Measurements from ENCODE around the gene PLEKHA8.
"Not testable (repeated sequence)": the region's sequence is repeated elsewhere in the genome, so short reads cannot be mapped to it uniquely, and the experiment has no call there.

PLEKHA8 gene

GRCh38 chr7:30093420-30093952 is 65.3 kb downstream of the PLEKHA8 start:
- in situ Hi-C loops (cut with MboI; ENCODE audit: low sequenced_read_pairs), result no loop called here

GRCh38 chr7:30098599-30098998 is 70.4 kb downstream of the PLEKHA8 start:
- in situ Hi-C loops (cut with MboI; ENCODE audit: low sequenced_read_pairs), result not testable (repeated sequence)

- in situ Hi-C loops (cut with MboI; ENCODE audit: low sequenced_read_pairs), result no loop called here
Measured at GRCh38 chr7:30102281-30102680, 74.1 kb downstream of the PLEKHA8 start.

- in situ Hi-C loops (cut with MboI; ENCODE audit: low sequenced_read_pairs), result no loop called here
Measured at GRCh38 chr7:30104157-30104556, 75.9 kb downstream of the PLEKHA8 start.

- in situ Hi-C loops (cut with MboI; ENCODE audit: low sequenced_read_pairs), result no loop called here
Measured at GRCh38 chr7:30112103-30112713, 84.0 kb downstream of the PLEKHA8 start.

GRCh38 chr7:30113144-30113543 is 84.9 kb downstream of the PLEKHA8 start:
- in situ Hi-C loops (cut with MboI; ENCODE audit: low sequenced_read_pairs), result no loop called here

GRCh38 chr7:30114536-30115238 is 86.5 kb downstream of the PLEKHA8 start:
- in situ Hi-C loops (cut with MboI; ENCODE audit: low sequenced_read_pairs), result no loop called here

GRCh38 chr7:30115709-30116297 is 87.6 kb downstream of the PLEKHA8 start:
- in situ Hi-C loops (cut with MboI; ENCODE audit: low sequenced_read_pairs), result no loop called here

GRCh38 chr7:30116771-30117170 is 88.6 kb downstream of the PLEKHA8 start:
- in situ Hi-C loops (cut with MboI; ENCODE audit: low sequenced_read_pairs), result no loop called here

- in situ Hi-C loops (cut with MboI; ENCODE audit: low sequenced_read_pairs), result no loop called here
Measured at GRCh38 chr7:30117896-30118295, 89.7 kb downstream of the PLEKHA8 start.

GRCh38 chr7:30119890-30120577 is 91.8 kb downstream of the PLEKHA8 start:
- in situ Hi-C loops (cut with MboI; ENCODE audit: low sequenced_read_pairs), result no loop called here

GRCh38 chr7:30133736-30134610 is 105.8 kb downstream of the PLEKHA8 start:
- in situ Hi-C loops (cut with MboI; ENCODE audit: low sequenced_read_pairs), result no loop called here

- in situ Hi-C loops (cut with MboI; ENCODE audit: low sequenced_read_pairs), result no loop called here
Measured at GRCh38 chr7:30134611-30135300, 106.5 kb downstream of the PLEKHA8 start, which contains the start of gene MTURN. MTURN (plus strand) TSS chr7:30134986; CDS start chr7:30135137, 151 bp downstream.

GRCh38 chr7:30135301-30136116 is 107.3 kb downstream of the PLEKHA8 start:
- in situ Hi-C loops (cut with MboI; ENCODE audit: low sequenced_read_pairs), result no loop called here

- in situ Hi-C loops (cut with MboI; ENCODE audit: low sequenced_read_pairs), result no loop called here
Measured at GRCh38 chr7:30136117-30136731, 108.0 kb downstream of the PLEKHA8 start.

- in situ Hi-C loops (cut with MboI; ENCODE audit: low sequenced_read_pairs), result no loop called here
Measured at GRCh38 chr7:30136743-30137485, 108.7 kb downstream of the PLEKHA8 start.

GRCh38 chr7:30139836-30140384 is 111.7 kb downstream of the PLEKHA8 start:
- in situ Hi-C loops (cut with MboI; ENCODE audit: low sequenced_read_pairs), result no loop called here

Measured in HL-60/S4 (cell line).